ENCODE data around the gene ABCA13. TPM values are rescaled to one million over a fixed set of nuclear protein-coding genes. Genes with fewer than 3 reads are reported as not detected.

Gene ABCA13
- polyA plus RNA-seq, 1 donor (not counting 4 experiments of a cell fraction or from before 2014, with no cell fraction given), result 0.76 TPM

GRCh38 chr7:48388911-48389310, 217.7 kb downstream of the ABCA13 start:
- Histone ChIP-seq H3K4me1 (ENCODE audit: control insufficient read depth, extremely low read depth, insufficient read depth, low read length) (peaks cover 8% of the 10 kb centered on the region), H2AFZ (ENCODE audit: control insufficient read depth, low read length) (no peak overlapping the region), H3K9me1 (ENCODE audit: control insufficient read depth, extremely low read depth, insufficient read depth, low read length) (no peaks in the 10 kb centered on the region), H3K27ac (ENCODE audit: control insufficient read depth, insufficient read depth, low read length) (no peak overlapping the region), H3K9me3 (ENCODE audit: control insufficient read depth, low read depth, low read length) (peaks cover 8% of the 10 kb centered on the region), H3K4me2 (ENCODE audit: control insufficient read depth, extremely low read depth, insufficient read depth, low read depth, low read length) (no peak overlapping the region), H3K27me3 (ENCODE audit: control insufficient read depth, extremely low read depth, insufficient read depth, low read length) (no peaks in the 10 kb centered on the region), H3K36me3 (ENCODE audit: control insufficient read depth in 2 of 2, extremely low read depth in 1 of 2, insufficient read depth in 2 of 2, low read length in 2 of 2) (no peaks in the 10 kb centered on the region), H4K20me1 (ENCODE audit: control insufficient read depth, extremely low read depth, insufficient read depth, low read length) (no peaks in the 10 kb centered on the region), H3K9ac (ENCODE audit: control insufficient read depth, extremely low read depth, insufficient read depth, low read length) (no peak overlapping the region), H3K4me3 (ENCODE audit: control insufficient read depth in 2 of 3, extremely low read depth in 1 of 3, insufficient read depth in 2 of 3, low read depth in 1 of 3, low read length in 3 of 3) (no peak overlapping the region), H3K79me2 (ENCODE audit: control insufficient read depth, insufficient read depth, low read length) (no peaks in the 10 kb centered on the region)
- dilution Hi-C loops (cut with MboI; ENCODE audit: extremely low pct_ligation_motif_present, low sequenced_read_pairs), result no loop called here
- TF ChIP-seq EZH2 (IDR thresholded peaks at IDR 0.05; ENCODE audit: low read length), result no peak
- TF ChIP-seq, protein P1, sequence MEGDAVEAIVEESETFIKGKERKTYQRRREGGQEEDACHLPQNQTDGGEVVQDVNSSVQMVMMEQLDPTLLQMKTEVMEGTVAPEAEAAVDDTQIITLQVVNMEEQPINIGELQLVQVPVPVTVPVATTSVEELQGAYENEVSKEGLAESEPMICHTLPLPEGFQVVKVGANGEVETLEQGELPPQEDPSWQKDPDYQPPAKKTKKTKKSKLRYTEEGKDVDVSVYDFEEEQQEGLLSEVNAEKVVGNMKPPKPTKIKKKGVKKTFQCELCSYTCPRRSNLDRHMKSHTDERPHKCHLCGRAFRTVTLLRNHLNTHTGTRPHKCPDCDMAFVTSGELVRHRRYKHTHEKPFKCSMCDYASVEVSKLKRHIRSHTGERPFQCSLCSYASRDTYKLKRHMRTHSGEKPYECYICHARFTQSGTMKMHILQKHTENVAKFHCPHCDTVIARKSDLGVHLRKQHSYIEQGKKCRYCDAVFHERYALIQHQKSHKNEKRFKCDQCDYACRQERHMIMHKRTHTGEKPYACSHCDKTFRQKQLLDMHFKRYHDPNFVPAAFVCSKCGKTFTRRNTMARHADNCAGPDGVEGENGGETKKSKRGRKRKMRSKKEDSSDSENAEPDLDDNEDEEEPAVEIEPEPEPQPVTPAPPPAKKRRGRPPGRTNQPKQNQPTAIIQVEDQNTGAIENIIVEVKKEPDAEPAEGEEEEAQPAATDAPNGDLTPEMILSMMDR (optimal IDR thresholded peaks at IDR 0.05 in 1 of 3, IDR thresholded peaks at IDR 0.05 in 1 of 3, conservative IDR thresholded peaks at IDR 0.05 in 1 of 3; ENCODE audit: extremely low read depth in 1 of 3, insufficient read depth in 2 of 3, low read length in 3 of 3), result no peak
- no peak for DNase-seq (ENCODE audit: low read depth, low spot score)
- no peak for FAIRE-seq

DNA sequence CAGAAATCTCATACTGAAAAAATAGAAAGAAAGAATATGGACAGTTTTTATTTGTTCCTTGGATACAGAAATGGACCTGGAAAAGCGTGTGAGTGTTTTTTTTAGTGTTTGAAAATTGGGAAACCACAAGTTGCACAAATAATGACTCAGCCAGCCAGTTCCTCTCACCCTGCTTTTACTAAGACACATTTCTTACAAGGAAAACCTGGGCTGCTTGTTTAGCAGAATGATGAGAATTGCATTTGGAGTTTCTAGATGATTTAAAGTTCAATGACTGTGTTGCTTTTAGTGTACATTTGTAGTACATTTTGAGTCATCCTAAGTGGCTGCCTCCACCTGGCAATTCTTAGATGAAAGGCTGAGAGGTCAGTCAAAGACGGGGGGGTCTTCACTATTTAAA, 218.7 kb downstream of the ABCA13 start:
- dilution Hi-C loops (cut with MboI; ENCODE audit: extremely low pct_ligation_motif_present, low sequenced_read_pairs), result no loop called here
- H3K27ac ChIP-seq (ENCODE audit: control insufficient read depth, insufficient read depth, low read length), result no peak overlapping the region

More for the DNA sequence above, 218.7 kb downstream of the ABCA13 start:
- Histone ChIP-seq H3K9me3 (ENCODE audit: control insufficient read depth, low read depth, low read length) (peaks cover 8% of the 10 kb centered on the region), H3K36me3 (ENCODE audit: control insufficient read depth in 2 of 2, extremely low read depth in 1 of 2, insufficient read depth in 2 of 2, low read length in 2 of 2) (no peaks in the 10 kb centered on the region), H3K9ac (ENCODE audit: control insufficient read depth, extremely low read depth, insufficient read depth, low read length) (no peak overlapping the region), H3K27me3 (ENCODE audit: control insufficient read depth, extremely low read depth, insufficient read depth, low read length) (no peaks in the 10 kb centered on the region), H3K4me2 (ENCODE audit: control insufficient read depth, extremely low read depth, insufficient read depth, low read depth, low read length) (no peak overlapping the region), H3K9me1 (ENCODE audit: control insufficient read depth, extremely low read depth, insufficient read depth, low read length) (no peaks in the 10 kb centered on the region), H3K4me3 (ENCODE audit: control insufficient read depth in 2 of 3, extremely low read depth in 1 of 3, insufficient read depth in 2 of 3, low read depth in 1 of 3, low read length in 3 of 3) (no peak overlapping the region), H2AFZ (ENCODE audit: control insufficient read depth, low read length) (no peak overlapping the region), H3K79me2 (ENCODE audit: control insufficient read depth, insufficient read depth, low read length) (no peaks in the 10 kb centered on the region), H3K4me1 (ENCODE audit: control insufficient read depth, extremely low read depth, insufficient read depth, low read length) (peaks cover 8% of the 10 kb centered on the region), H4K20me1 (ENCODE audit: control insufficient read depth, extremely low read depth, insufficient read depth, low read length) (no peaks in the 10 kb centered on the region)
- TF ChIP-seq, protein P1 (optimal IDR thresholded peaks at IDR 0.05 in 1 of 3, IDR thresholded peaks at IDR 0.05 in 1 of 3, conservative IDR thresholded peaks at IDR 0.05 in 1 of 3; ENCODE audit: extremely low read depth in 1 of 3, insufficient read depth in 2 of 3, low read length in 3 of 3), result no peak
- TF ChIP-seq EZH2 (IDR thresholded peaks at IDR 0.05; ENCODE audit: low read length), result no peak
- no peak for DNase-seq (ENCODE audit: low read depth, low spot score)
- FAIRE-seq, result no peak
